Measurements from ENCODE around the gene CLEC18B.

GRCh38 chr16:74455619-74456289 lies 34.5 kb upstream of the CLEC18B start:
- TF ChIP-seq CTCF (IDR thresholded peaks at IDR 0.05) (no peak), POLR2AphosphoS5 (IDR thresholded peaks at IDR 0.05) (no peak)

Measured in upper lobe of left lung (tissue), 4 donors.